Gastrocnemius medialis (tissue), 4 donors: ENCODE results near the gene MMP19.

ENCODE experiments used
- CTCF ChIP-seq, 5 experiments: fragments of 450-650 bp in 3 of 5; fragments of 200-600 bp in 2 of 5; sonication (generic) in 2 of 5; IDR thresholded peaks in 4 of 5; conservative IDR thresholded peaks in 1 of 5; 1 replicate in 4 of 5; 2 replicates in 1 of 5; pipeline ENCODE4 v1.5.1; 2016 to 2019; ENCODE audit warnings: antibody characterized with exemption in 5 of 5, mild to moderate bottlenecking in 3 of 5, moderate library complexity in 3 of 5
- POLR2A ChIP-seq, 2 donors: fragments of 450-650 bp; IDR thresholded peaks; one replicate each; pipeline ENCODE4 v1.6.1; 2017; ENCODE audit warnings: antibody characterized with exemption in 2 of 2, mild to moderate bottlenecking in 2 of 2, moderate library complexity in 2 of 2

DNA sequence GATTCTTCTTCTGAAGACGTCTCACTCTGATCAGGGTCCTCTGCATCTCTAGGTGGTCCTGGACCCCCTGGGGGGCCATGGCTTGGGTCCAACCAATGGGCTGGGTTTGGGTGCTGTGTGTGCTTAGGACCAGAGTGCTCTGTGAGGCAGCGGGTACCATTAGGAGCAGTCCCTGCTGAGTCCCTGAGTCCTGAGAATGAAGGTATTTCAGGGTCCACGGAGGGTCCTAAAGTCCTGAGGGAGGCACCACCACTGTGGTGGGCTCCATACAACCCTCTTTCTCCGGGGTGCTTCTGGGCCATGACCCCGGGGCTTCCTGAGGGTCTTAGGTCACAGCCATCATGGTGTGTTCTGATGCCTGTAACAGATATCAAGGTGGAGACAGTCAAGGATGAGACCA lies 14.4 kb downstream of the MMP19 start:
- no peak for TF ChIP-seq POLR2A (IDR thresholded peaks at IDR 0.05)
- TF ChIP-seq CTCF (IDR thresholded peaks at IDR 0.05 in 4 of 5, conservative IDR thresholded peaks at IDR 0.05 in 1 of 5), result no peak
